Measurements from ENCODE around the gene C12orf56.

The C12orf56 gene

GRCh38 chr12:64390275-64390851 is at the start of gene C12orf56:
C12orf56 (minus strand) TSS chr12:64390758; CDS start chr12:64390565, 193 bp downstream.
- no peak for DNase-seq (ENCODE audit: extremely low read depth, low read depth)
- peak within 1 kb of the TSS; percentile 39 for H3K4me3 ChIP-seq (replicated peaks; ENCODE audit: low read depth, low read length)
- TF ChIP-seq CTCF (IDR thresholded peaks at IDR 0.05; ENCODE audit: low read depth, low read length, missing control alignments) = no peak

DNA sequence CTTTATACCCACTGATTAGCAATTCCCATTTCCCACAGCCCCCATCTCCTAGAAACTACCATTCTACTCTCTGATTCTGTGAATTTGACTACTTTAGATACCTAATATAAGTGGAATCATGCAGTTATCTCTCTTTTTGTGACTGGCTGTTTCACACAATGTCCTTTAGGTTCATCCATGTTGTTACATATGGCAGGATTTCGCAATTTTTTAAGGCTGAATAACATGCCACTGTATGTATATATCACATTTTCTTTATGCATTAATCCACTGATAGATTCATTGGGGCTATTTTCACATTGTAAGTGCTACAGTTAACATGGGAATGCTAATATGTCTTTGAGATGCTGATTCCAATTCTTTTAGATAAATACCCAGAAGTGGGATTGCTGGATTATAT is 49.5 kb upstream of the C12orf56 start:
- no peak for DNase-seq (ENCODE audit: extremely low read depth, low read depth)
- no peak for TF ChIP-seq CTCF (IDR thresholded peaks at IDR 0.05; ENCODE audit: low read depth, low read length, missing control alignments)
- H3K4me3 ChIP-seq (replicated peaks; ENCODE audit: low read depth, low read length) = no peak overlapping the region

GRCh38 chr12:64433915-64434314 is 43.4 kb upstream of the C12orf56 start:
- TF ChIP-seq CTCF (IDR thresholded peaks at IDR 0.05; ENCODE audit: low read depth, low read length, missing control alignments) = no peak
- H3K4me3 ChIP-seq (replicated peaks; ENCODE audit: low read depth, low read length) = no peak overlapping the region
- no peak for DNase-seq (ENCODE audit: extremely low read depth, low read depth)

DNA sequence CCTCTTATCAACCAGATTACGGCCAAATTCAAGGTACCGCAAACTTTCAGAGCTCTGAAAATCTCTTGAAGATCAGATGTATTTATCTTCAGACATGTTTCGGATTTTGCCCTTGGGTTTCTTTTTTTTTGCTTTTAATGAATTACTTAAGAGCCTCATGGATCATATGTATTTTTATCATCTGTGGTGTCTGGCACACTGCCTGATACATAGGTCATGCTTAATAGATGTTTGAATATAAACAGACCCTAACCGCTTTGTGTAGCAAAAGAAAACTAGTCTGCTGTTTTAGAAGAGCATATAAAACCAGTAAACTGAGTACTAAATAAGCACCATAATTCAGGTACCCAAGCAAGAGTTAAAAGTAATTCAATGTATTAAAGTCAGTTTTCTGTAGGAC is 41.2 kb upstream of the C12orf56 start:
- no peak for TF ChIP-seq CTCF (IDR thresholded peaks at IDR 0.05; ENCODE audit: low read depth, low read length, missing control alignments)
- H3K4me3 ChIP-seq (replicated peaks; ENCODE audit: low read depth, low read length) = no peak overlapping the region
- DNase-seq (ENCODE audit: extremely low read depth, low read depth) = no peak

DNA sequence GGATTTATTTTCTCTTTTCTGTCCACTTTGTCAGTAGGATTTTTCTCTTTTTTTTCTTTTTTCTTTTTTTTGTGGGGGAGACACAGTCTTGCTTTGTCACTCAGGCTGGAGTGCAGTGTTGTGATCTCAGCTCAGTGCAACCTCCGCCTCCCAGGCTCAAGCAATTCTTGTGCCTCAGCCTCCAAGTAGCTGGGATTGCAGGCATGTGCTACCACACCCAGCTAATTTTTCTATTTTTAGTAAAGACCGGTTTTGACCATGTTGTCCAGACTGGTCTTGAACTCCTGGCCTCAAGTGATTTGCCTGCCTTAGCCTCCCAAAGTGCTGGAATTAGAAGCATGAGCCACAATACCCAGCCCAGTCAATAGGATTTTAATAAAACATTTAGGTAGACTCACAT is 40.3 kb upstream of the C12orf56 start:
- DNase-seq (ENCODE audit: extremely low read depth, low read depth) = no peak
- H3K4me3 ChIP-seq (replicated peaks; ENCODE audit: low read depth, low read length) = no peak overlapping the region
- no peak for TF ChIP-seq CTCF (IDR thresholded peaks at IDR 0.05; ENCODE audit: low read depth, low read length, missing control alignments)

GRCh38 chr12:64428956-64429355 is 38.4 kb upstream of the C12orf56 start:
- no peak overlapping the region for H3K4me3 ChIP-seq (replicated peaks; ENCODE audit: low read depth, low read length)
- no peak for DNase-seq (ENCODE audit: extremely low read depth, low read depth)
- TF ChIP-seq CTCF (IDR thresholded peaks at IDR 0.05; ENCODE audit: low read depth, low read length, missing control alignments) = no peak

DNA sequence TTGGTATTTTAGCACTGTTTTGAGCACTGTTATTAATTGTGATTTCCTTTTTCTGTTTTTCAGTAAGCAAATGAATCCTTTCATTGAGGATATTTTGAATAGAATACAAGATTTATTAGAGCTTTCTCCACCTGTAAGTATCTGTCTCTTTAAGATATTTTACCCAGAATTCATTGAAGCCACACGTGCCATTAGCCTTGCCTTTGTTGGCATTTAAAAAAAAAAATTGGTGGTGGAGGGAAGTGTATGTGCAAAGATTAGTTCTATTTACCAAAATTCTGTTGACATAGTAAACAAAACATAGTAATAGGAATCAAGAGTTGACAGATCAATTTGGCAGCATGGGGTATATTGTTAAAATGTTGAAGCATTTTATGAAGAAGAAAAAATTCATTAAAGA is 37.4 kb upstream of the C12orf56 start:
- TF ChIP-seq CTCF (IDR thresholded peaks at IDR 0.05; ENCODE audit: low read depth, low read length, missing control alignments) = no peak
- no peak overlapping the region for H3K4me3 ChIP-seq (replicated peaks; ENCODE audit: low read depth, low read length)
- DNase-seq (ENCODE audit: extremely low read depth, low read depth) = no peak

Data from HFF-Myc (cell line).